ENCODE results near the gene AP3S2.
"Not testable (repeated sequence)": the region's sequence is repeated elsewhere in the genome, so short reads cannot be mapped to it uniquely, and the experiment has no call there.

The AP3S2 gene

GRCh38 chr15:89797678-89798201 is 96.1 kb downstream of the AP3S2 start:
- no peak for DNase-seq

- DNase-seq: no peak
Measured at GRCh38 chr15:89795996-89796395, 97.8 kb downstream of the AP3S2 start.

GRCh38 chr15:89794627-89795241 is 99.1 kb downstream of the AP3S2 start:
- DNase-seq: no peak

GRCh38 chr15:89792106-89792805 is 101.5 kb downstream of the AP3S2 start:
- no peak for DNase-seq

GRCh38 chr15:89790661-89791060 is 103.1 kb downstream of the AP3S2 start:
- DNase-seq: no peak

- DNase-seq: no peak
Measured at GRCh38 chr15:89790206-89790605, 103.6 kb downstream of the AP3S2 start.

- not testable (repeated sequence) for DNase-seq
Measured at GRCh38 chr15:89788585-89788984, 105.2 kb downstream of the AP3S2 start.

GRCh38 chr15:89787944-89788343 is 105.8 kb downstream of the AP3S2 start:
- DNase-seq: no peak

GRCh38 chr15:89785774-89786140 is 108.0 kb downstream of the AP3S2 start:
- no peak for DNase-seq

GRCh38 chr15:89785064-89785773 is 108.6 kb downstream of the AP3S2 start:
- no peak for DNase-seq

- no peak for DNase-seq
Measured at GRCh38 chr15:89784686-89784960, 109.2 kb downstream of the AP3S2 start.

- DNase-seq: no peak
Measured at GRCh38 chr15:89783861-89784685, 109.7 kb downstream of the AP3S2 start.

- DNase-seq: no peak
Measured at GRCh38 chr15:89783111-89783860, 110.5 kb downstream of the AP3S2 start.

GRCh38 chr15:89782619-89782950 is 111.2 kb downstream of the AP3S2 start:
- not testable (repeated sequence) for DNase-seq

- DNase-seq: no peak
Measured at GRCh38 chr15:89781891-89782618, 111.7 kb downstream of the AP3S2 start.

GRCh38 chr15:89781055-89781454 is 112.7 kb downstream of the AP3S2 start:
- DNase-seq: no peak

- no peak for DNase-seq
Measured at GRCh38 chr15:89780601-89781000, 113.2 kb downstream of the AP3S2 start.
